Left ventricle myocardium inferior (tissue), 1 donor: ENCODE results near the gene LDB2. TPM values are rescaled to one million over a fixed set of nuclear protein-coding genes. Genes with fewer than 3 reads are reported as not detected.
A peak's percentile ranks its signal among the peaks of the same experiment; 100 is the strongest.

ENCODE experiments used
- DNase-seq: peaks from one replicate; pipeline ENCODE4 v3.0.0-alpha.2; 2020
- H3K27ac ChIP-seq: fragments of 200-600 bp; replicated peaks from 2 replicates; pipeline ENCODE4 v1.8.0; 2021
- H3K27me3 ChIP-seq: fragments of 200-600 bp; 2 replicates; pipeline ENCODE4 v1.8.0; 2021; ENCODE audit warnings: low read depth
- H3K36me3 ChIP-seq: fragments of 200-600 bp; 2 replicates; pipeline ENCODE4 v1.8.0; 2021
- H3K4me1 ChIP-seq: fragments of 200-600 bp; 2 replicates; pipeline ENCODE4 v1.8.0; 2021
- H3K4me3 ChIP-seq: fragments of 200-600 bp; 2 replicates; pipeline ENCODE4 v1.8.0; 2021; ENCODE audit warnings: mild to moderate bottlenecking, moderate library complexity
- H3K9me3 ChIP-seq: fragments of 200-600 bp; replicated peaks from 2 replicates; pipeline ENCODE4 v1.8.0; 2021
- CTCF ChIP-seq: fragments of 200-600 bp; IDR thresholded peaks from 2 replicates; pipeline ENCODE4 v1.8.0; 2021; ENCODE audit warnings: antibody characterized with exemption, mild to moderate bottlenecking, borderline replicate concordance
- intact Hi-C: fragments of 100-400 bp; cut with micrococcal nuclease; formaldehyde crosslinking; loops from one replicate; pipeline ENCODE4 v1.11.0; 2022
- total RNA-seq: library from RNA; stranded (reverse); fragmentation: NEBNext Ultra II Directional; extraction: Animal tissue kit (Norgen Biotek cat#: 25700); gene quantifications from one replicate; pipeline ENCODE4 v1.2.1, GENCODE V29; 2021
- donor health status: DM: no; HTN: yes; CAD: no; lungs with severe emphysema.

Gene LDB2
- total RNA-seq, 1 donor from 2014 or later = 29.6 TPM

- Histone ChIP-seq H3K4me1 (peaks cover 20% of the 10 kb centered on the region), H3K27me3 (no peaks in the 10 kb centered on the region), H3K9me3 (no peaks in the 10 kb centered on the region), H3K4me3 (no peak overlapping the region), H3K36me3 (no peaks in the 10 kb centered on the region), H3K27ac (peak overlapping the region; percentile 49)
- TF ChIP-seq CTCF = no peak
- intact Hi-C loops = no loop called here
- no peak for DNase-seq
Measured at GRCh38 chr4:16843831-16844508, 54.5 kb downstream of the LDB2 start.

GRCh38 chr4:16838226-16838875 is 60.1 kb downstream of the LDB2 start:
- Histone ChIP-seq H3K9me3 (no peaks in the 10 kb centered on the region), H3K4me3 (no peak overlapping the region), H3K27me3 (no peaks in the 10 kb centered on the region), H3K4me1 (peaks cover 5% of the 10 kb centered on the region), H3K27ac (no peak overlapping the region), H3K36me3 (no peaks in the 10 kb centered on the region)
- no peak for DNase-seq
- intact Hi-C loops = no loop called here
- no peak for TF ChIP-seq CTCF

- no peaks in the 10 kb centered on the region for H3K9me3 ChIP-seq
- intact Hi-C loops = no loop called here
- no peaks in the 10 kb centered on the region for H3K36me3 ChIP-seq
- no peak overlapping the region for H3K4me3 ChIP-seq
- peaks cover 5% of the 10 kb centered on the region for H3K4me1 ChIP-seq
- no peaks in the 10 kb centered on the region for H3K27me3 ChIP-seq
- DNase-seq = no peak
- TF ChIP-seq CTCF = no peak
- no peak overlapping the region for H3K27ac ChIP-seq
Measured at GRCh38 chr4:16837475-16837874, 61.0 kb downstream of the LDB2 start.

- intact Hi-C loops = no loop called here
- Histone ChIP-seq H3K36me3 (no peaks in the 10 kb centered on the region), H3K27me3 (no peaks in the 10 kb centered on the region), H3K9me3 (no peaks in the 10 kb centered on the region), H3K27ac (no peak overlapping the region), H3K4me3 (no peak overlapping the region), H3K4me1 (peaks cover 5% of the 10 kb centered on the region)
- no peak for DNase-seq
- no peak for TF ChIP-seq CTCF
Measured at GRCh38 chr4:16836324-16836723, 62.1 kb downstream of the LDB2 start.

- no peak for TF ChIP-seq CTCF
- H3K4me3 ChIP-seq = no peak overlapping the region
- intact Hi-C loops = no loop called here
- no peaks in the 10 kb centered on the region for H3K9me3 ChIP-seq
- H3K36me3 ChIP-seq = no peaks in the 10 kb centered on the region
- H3K4me1 ChIP-seq = peaks cover 5% of the 10 kb centered on the region
- no peaks in the 10 kb centered on the region for H3K27me3 ChIP-seq
- no peak overlapping the region for H3K27ac ChIP-seq
- no peak for DNase-seq
Measured at GRCh38 chr4:16835597-16836247, 62.7 kb downstream of the LDB2 start.
